ENCODE data around the gene HACD2.

The HACD2 gene

DNA sequence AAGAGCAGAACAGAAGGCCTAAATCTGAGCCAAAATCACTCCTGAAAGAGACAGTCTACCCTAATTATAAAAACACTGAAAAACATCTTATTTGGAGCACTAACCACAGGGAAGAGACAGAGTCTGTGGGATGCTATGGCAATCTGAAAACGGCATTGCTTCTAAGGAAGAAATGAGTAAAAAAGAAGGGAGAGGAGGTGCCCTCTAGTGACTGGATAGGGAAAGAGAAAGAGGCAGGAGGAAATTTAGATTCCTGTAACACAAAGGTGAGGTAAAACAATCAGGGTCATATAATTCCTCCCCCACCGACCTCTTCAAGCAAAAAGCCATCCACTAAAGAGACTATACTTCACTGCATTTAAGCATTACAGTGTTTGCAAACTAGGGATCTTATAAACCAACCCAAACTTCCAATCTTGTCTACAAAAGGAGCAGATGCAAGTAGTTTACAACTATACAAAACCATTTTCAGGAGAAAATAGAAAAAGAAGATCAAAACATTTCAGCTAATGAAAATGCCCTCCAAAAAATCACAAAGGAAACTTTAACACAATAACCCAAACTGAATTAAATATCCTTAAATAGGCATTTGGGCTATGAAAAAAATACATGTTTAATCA lies 32.6 kb downstream of the HACD2 start:
- no peak overlapping the region for H3K4me3 ChIP-seq (ENCODE audit: insufficient read depth, low read depth, low read length, poor library complexity, severe bottlenecking)
- H3K9me3 ChIP-seq (ENCODE audit: control insufficient read depth, low read length) = no peaks in the 10 kb centered on the region
- H3K4me1 ChIP-seq (ENCODE audit: control insufficient read depth, insufficient read depth, low read length, poor library complexity, severe bottlenecking) = peaks cover 3% of the 10 kb centered on the region
- no peaks in the 10 kb centered on the region for H3K27me3 ChIP-seq (replicated peaks; ENCODE audit: control insufficient read depth, insufficient read depth, low read length, poor library complexity, severe bottlenecking)
- no peak for DNase-seq
- peaks cover 3% of the 10 kb centered on the region for H3K36me3 ChIP-seq (ENCODE audit: control insufficient read depth, insufficient read depth, low read length)
- H3K27ac ChIP-seq (ENCODE audit: insufficient read depth, low read length, poor library complexity, severe bottlenecking) = no peak overlapping the region

- H3K4me3 ChIP-seq (ENCODE audit: insufficient read depth, low read depth, low read length, poor library complexity, severe bottlenecking) = no peak overlapping the region
- no peaks in the 10 kb centered on the region for H3K27me3 ChIP-seq (replicated peaks; ENCODE audit: control insufficient read depth, insufficient read depth, low read length, poor library complexity, severe bottlenecking)
- no peaks in the 10 kb centered on the region for H3K9me3 ChIP-seq (ENCODE audit: control insufficient read depth, low read length)
- DNase-seq = no peak
- H3K27ac ChIP-seq (ENCODE audit: insufficient read depth, low read length, poor library complexity, severe bottlenecking) = no peak overlapping the region
- peaks cover 3% of the 10 kb centered on the region for H3K4me1 ChIP-seq (ENCODE audit: control insufficient read depth, insufficient read depth, low read length, poor library complexity, severe bottlenecking)
- H3K36me3 ChIP-seq (ENCODE audit: control insufficient read depth, insufficient read depth, low read length) = peaks cover 3% of the 10 kb centered on the region
These were observed 36.9 kb downstream of the HACD2 start for GRCh38 chr3:123547881-123548519.

DNA sequence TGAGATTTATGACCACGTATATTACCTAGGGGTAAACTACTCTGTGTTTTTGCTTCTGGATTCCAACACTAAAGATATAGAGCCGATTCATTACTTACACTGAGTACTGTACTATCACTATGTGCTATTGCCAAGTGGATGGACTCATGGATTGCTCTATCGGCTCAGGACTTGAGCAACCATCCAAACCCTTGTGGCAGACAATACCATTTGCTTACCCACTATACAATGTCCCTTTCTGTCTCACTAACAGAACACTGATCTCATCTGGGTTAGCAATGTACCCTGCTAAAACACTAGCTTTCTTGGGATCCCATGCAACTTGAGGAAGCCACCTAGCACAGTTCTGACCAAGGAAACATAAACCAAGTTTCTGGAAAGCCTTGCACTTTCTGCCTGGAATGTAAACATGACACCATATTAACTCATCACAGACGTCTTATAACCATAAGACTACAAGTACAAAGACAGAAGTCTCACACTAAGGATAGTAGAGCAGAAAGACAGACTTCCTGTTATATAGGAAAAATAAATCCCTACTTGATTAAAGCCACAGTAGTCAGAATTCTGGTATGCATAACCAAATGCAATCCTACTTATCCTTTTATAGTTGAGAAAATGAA lies 38.6 kb downstream of the HACD2 start:
- H3K27me3 ChIP-seq (replicated peaks; ENCODE audit: control insufficient read depth, insufficient read depth, low read length, poor library complexity, severe bottlenecking) = no peaks in the 10 kb centered on the region
- DNase-seq = no peak
- H3K4me3 ChIP-seq (ENCODE audit: insufficient read depth, low read depth, low read length, poor library complexity, severe bottlenecking) = no peak overlapping the region
- H3K27ac ChIP-seq (ENCODE audit: insufficient read depth, low read length, poor library complexity, severe bottlenecking) = no peak overlapping the region
- peaks cover 3% of the 10 kb centered on the region for H3K36me3 ChIP-seq (ENCODE audit: control insufficient read depth, insufficient read depth, low read length)
- H3K9me3 ChIP-seq (ENCODE audit: control insufficient read depth, low read length) = no peaks in the 10 kb centered on the region
- no peaks in the 10 kb centered on the region for H3K4me1 ChIP-seq (ENCODE audit: control insufficient read depth, insufficient read depth, low read length, poor library complexity, severe bottlenecking)

DNA sequence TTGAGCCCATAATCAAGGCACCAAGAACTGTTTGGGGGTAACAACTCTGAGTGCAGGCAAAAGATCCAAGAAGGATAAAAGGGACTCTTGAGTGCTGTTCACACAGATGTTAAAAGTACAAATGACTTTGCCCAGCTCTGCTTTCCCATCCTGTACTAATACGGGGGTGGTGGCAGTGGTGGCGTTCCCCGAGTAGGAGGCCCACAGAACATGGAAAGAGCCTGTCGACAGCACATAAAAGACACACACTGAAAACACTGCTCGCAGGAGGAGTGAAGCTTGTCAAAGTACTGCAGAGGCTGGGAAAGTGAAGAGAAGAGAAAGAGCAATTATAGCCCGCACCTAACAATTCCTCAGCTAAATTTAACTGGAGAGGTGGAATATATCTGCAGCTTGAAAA lies 40.9 kb downstream of the HACD2 start:
- DNase-seq = no peak
- Histone ChIP-seq H3K4me3 (ENCODE audit: insufficient read depth, low read depth, low read length, poor library complexity, severe bottlenecking) (no peak overlapping the region), H3K9me3 (ENCODE audit: control insufficient read depth, low read length) (no peaks in the 10 kb centered on the region), H3K4me1 (ENCODE audit: control insufficient read depth, insufficient read depth, low read length, poor library complexity, severe bottlenecking) (no peaks in the 10 kb centered on the region), H3K27ac (ENCODE audit: insufficient read depth, low read length, poor library complexity, severe bottlenecking) (no peak overlapping the region), H3K36me3 (ENCODE audit: control insufficient read depth, insufficient read depth, low read length) (peaks cover 3% of the 10 kb centered on the region), H3K27me3 (replicated peaks; ENCODE audit: control insufficient read depth, insufficient read depth, low read length, poor library complexity, severe bottlenecking) (no peaks in the 10 kb centered on the region)

- Histone ChIP-seq H3K4me3 (ENCODE audit: insufficient read depth, low read depth, low read length, poor library complexity, severe bottlenecking) (no peak overlapping the region), H3K36me3 (ENCODE audit: control insufficient read depth, insufficient read depth, low read length) (no peaks in the 10 kb centered on the region), H3K4me1 (ENCODE audit: control insufficient read depth, insufficient read depth, low read length, poor library complexity, severe bottlenecking) (no peaks in the 10 kb centered on the region), H3K9me3 (ENCODE audit: control insufficient read depth, low read length) (no peaks in the 10 kb centered on the region), H3K27ac (ENCODE audit: insufficient read depth, low read length, poor library complexity, severe bottlenecking) (no peak overlapping the region), H3K27me3 (replicated peaks; ENCODE audit: control insufficient read depth, insufficient read depth, low read length, poor library complexity, severe bottlenecking) (no peaks in the 10 kb centered on the region)
- DNase-seq = no peak
These were observed 44.6 kb downstream of the HACD2 start for GRCh38 chr3:123540285-123540684.

- Histone ChIP-seq H3K27ac (ENCODE audit: insufficient read depth, low read length, poor library complexity, severe bottlenecking) (no peak overlapping the region), H3K36me3 (ENCODE audit: control insufficient read depth, insufficient read depth, low read length) (no peaks in the 10 kb centered on the region), H3K9me3 (ENCODE audit: control insufficient read depth, low read length) (no peaks in the 10 kb centered on the region), H3K4me1 (ENCODE audit: control insufficient read depth, insufficient read depth, low read length, poor library complexity, severe bottlenecking) (no peaks in the 10 kb centered on the region), H3K4me3 (ENCODE audit: insufficient read depth, low read depth, low read length, poor library complexity, severe bottlenecking) (no peak overlapping the region), H3K27me3 (replicated peaks; ENCODE audit: control insufficient read depth, insufficient read depth, low read length, poor library complexity, severe bottlenecking) (no peaks in the 10 kb centered on the region)
- DNase-seq = no peak
These were observed 48.5 kb downstream of the HACD2 start for GRCh38 chr3:123536153-123536895.

DNA sequence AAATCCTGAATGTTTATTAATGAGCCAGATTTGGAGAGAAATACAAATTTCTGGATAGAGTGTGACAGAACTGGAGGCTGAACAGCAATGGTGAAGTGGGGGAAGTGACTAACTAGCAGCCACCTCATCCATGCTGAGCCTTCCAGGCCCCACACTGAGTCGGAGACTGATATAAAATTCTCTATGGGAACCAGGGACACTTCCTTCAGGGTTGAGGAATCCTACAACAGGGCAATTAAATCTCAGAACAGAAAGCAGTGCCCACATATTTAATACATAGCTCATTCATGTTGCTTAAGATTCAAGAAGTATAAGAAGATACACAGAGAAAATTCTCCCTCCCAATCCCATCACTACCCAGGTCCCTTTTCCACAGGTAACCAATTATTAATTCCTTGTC lies 49.3 kb downstream of the HACD2 start:
- no peaks in the 10 kb centered on the region for H3K27me3 ChIP-seq (replicated peaks; ENCODE audit: control insufficient read depth, insufficient read depth, low read length, poor library complexity, severe bottlenecking)
- no peaks in the 10 kb centered on the region for H3K9me3 ChIP-seq (ENCODE audit: control insufficient read depth, low read length)
- no peaks in the 10 kb centered on the region for H3K4me1 ChIP-seq (ENCODE audit: control insufficient read depth, insufficient read depth, low read length, poor library complexity, severe bottlenecking)
- no peak overlapping the region for H3K4me3 ChIP-seq (ENCODE audit: insufficient read depth, low read depth, low read length, poor library complexity, severe bottlenecking)
- no peak for DNase-seq
- no peaks in the 10 kb centered on the region for H3K36me3 ChIP-seq (ENCODE audit: control insufficient read depth, insufficient read depth, low read length)
- no peak overlapping the region for H3K27ac ChIP-seq (ENCODE audit: insufficient read depth, low read length, poor library complexity, severe bottlenecking)

DNA sequence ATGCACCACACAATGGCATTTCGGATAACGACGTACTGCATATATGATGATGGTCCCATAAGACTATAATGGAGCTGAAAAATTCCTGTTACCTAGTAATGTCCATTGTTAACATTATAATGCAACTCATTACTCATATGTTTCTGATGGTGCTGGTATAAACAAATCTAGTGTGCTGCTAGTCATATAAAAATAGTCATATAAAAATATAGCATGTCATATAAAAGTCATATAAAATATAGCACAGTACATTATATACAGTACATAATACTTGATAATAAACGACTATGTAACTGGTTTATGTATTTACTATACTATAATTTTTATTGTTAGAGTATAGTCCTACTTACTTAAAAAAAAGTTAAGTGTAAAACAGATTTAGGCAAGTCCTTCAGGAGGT lies 50.6 kb downstream of the HACD2 start:
- DNase-seq = no peak
- Histone ChIP-seq H3K4me1 (ENCODE audit: control insufficient read depth, insufficient read depth, low read length, poor library complexity, severe bottlenecking) (no peaks in the 10 kb centered on the region), H3K27me3 (replicated peaks; ENCODE audit: control insufficient read depth, insufficient read depth, low read length, poor library complexity, severe bottlenecking) (no peaks in the 10 kb centered on the region), H3K4me3 (ENCODE audit: insufficient read depth, low read depth, low read length, poor library complexity, severe bottlenecking) (no peak overlapping the region), H3K27ac (ENCODE audit: insufficient read depth, low read length, poor library complexity, severe bottlenecking) (no peak overlapping the region), H3K36me3 (ENCODE audit: control insufficient read depth, insufficient read depth, low read length) (no peaks in the 10 kb centered on the region), H3K9me3 (ENCODE audit: control insufficient read depth, low read length) (no peaks in the 10 kb centered on the region)

GRCh38 chr3:123533554-123534159 lies 51.2 kb downstream of the HACD2 start:
- Histone ChIP-seq H3K36me3 (ENCODE audit: control insufficient read depth, insufficient read depth, low read length) (no peaks in the 10 kb centered on the region), H3K4me1 (ENCODE audit: control insufficient read depth, insufficient read depth, low read length, poor library complexity, severe bottlenecking) (no peaks in the 10 kb centered on the region), H3K27ac (ENCODE audit: insufficient read depth, low read length, poor library complexity, severe bottlenecking) (no peak overlapping the region), H3K4me3 (ENCODE audit: insufficient read depth, low read depth, low read length, poor library complexity, severe bottlenecking) (no peak overlapping the region), H3K9me3 (ENCODE audit: control insufficient read depth, low read length) (no peaks in the 10 kb centered on the region), H3K27me3 (replicated peaks; ENCODE audit: control insufficient read depth, insufficient read depth, low read length, poor library complexity, severe bottlenecking) (no peaks in the 10 kb centered on the region)
- DNase-seq = no peak

Data from effector memory CD4-positive, alpha-beta T cell (primary cell).